ENCODE results near the gene CNTN5.

The CNTN5 gene

DNA sequence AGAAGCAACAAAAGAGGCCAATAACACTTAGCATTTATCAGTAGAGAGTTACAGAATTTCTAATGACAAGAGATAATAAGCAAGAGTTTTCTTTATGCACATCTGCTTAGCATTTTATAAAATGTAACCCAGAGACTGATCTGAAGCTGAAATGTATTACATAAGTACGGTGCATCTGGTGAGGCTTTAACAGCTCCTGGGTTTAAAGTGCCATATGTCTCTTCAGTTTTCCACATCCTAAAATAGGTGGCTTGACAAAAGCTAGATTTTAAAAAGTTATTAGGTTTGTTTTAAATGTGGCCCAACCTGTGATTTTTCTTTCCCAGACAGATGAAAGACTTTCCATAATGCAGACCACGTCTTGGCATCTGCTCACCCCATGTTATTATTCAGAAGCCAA is 1045.7 kb downstream of the CNTN5 start:
- TF ChIP-seq ZNF8 (CRISPR knock-in tag; IDR thresholded peaks at IDR 0.05) (no peak), ISL1 (CRISPR knock-in tag; IDR thresholded peaks at IDR 0.05) (no peak)
- no peak for ATAC-seq

DNA sequence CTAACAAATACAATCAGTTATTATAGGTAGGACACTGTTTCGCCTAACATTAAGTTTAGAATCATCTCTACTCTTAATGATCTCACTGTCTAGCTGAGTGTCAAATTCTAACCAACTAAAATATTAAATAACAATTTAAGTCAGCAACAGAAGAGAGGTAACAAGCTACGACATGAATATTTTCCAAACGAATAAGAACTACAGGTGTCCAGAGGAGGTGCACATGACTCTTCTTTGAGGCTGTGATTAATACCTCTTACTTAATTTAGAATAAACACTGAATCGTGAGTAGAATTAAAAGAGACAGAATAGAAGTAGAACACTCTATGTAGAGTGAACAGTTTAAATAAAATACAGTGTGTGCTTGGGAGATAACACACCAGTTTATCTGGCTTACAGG is 1047.4 kb downstream of the CNTN5 start:
- no peak for TF ChIP-seq ARNTL (CRISPR knock-in tag; IDR thresholded peaks at IDR 0.05; ENCODE audit: borderline replicate concordance, low read depth)
- TF ChIP-seq PPARA (CRISPR knock-in tag; IDR thresholded peaks at IDR 0.05; ENCODE audit: borderline replicate concordance) = no peak
- TF ChIP-seq TCF4 (CRISPR knock-in tag; IDR thresholded peaks at IDR 0.05; ENCODE audit: borderline replicate concordance) = no peak
- no peak for TF ChIP-seq ZC3H10 (CRISPR knock-in tag; IDR thresholded peaks at IDR 0.05)
- TF ChIP-seq OSR1 (CRISPR knock-in tag; IDR thresholded peaks at IDR 0.05) = no peak
- TF ChIP-seq ZNF565 (CRISPR knock-in tag; conservative IDR thresholded peaks at IDR 0.05; ENCODE audit: low read depth) = no peak
- TF ChIP-seq TOX (CRISPR knock-in tag; IDR thresholded peaks at IDR 0.05; ENCODE audit: borderline replicate concordance) = no peak
- TF ChIP-seq ZFP30 (CRISPR knock-in tag; IDR thresholded peaks at IDR 0.05) = no peak
- TF ChIP-seq BACH2 (CRISPR knock-in tag; IDR thresholded peaks at IDR 0.05; ENCODE audit: borderline replicate concordance) = no peak
- TF ChIP-seq ZNF8 (CRISPR knock-in tag; IDR thresholded peaks at IDR 0.05) = no peak
- TF ChIP-seq, protein P1, sequence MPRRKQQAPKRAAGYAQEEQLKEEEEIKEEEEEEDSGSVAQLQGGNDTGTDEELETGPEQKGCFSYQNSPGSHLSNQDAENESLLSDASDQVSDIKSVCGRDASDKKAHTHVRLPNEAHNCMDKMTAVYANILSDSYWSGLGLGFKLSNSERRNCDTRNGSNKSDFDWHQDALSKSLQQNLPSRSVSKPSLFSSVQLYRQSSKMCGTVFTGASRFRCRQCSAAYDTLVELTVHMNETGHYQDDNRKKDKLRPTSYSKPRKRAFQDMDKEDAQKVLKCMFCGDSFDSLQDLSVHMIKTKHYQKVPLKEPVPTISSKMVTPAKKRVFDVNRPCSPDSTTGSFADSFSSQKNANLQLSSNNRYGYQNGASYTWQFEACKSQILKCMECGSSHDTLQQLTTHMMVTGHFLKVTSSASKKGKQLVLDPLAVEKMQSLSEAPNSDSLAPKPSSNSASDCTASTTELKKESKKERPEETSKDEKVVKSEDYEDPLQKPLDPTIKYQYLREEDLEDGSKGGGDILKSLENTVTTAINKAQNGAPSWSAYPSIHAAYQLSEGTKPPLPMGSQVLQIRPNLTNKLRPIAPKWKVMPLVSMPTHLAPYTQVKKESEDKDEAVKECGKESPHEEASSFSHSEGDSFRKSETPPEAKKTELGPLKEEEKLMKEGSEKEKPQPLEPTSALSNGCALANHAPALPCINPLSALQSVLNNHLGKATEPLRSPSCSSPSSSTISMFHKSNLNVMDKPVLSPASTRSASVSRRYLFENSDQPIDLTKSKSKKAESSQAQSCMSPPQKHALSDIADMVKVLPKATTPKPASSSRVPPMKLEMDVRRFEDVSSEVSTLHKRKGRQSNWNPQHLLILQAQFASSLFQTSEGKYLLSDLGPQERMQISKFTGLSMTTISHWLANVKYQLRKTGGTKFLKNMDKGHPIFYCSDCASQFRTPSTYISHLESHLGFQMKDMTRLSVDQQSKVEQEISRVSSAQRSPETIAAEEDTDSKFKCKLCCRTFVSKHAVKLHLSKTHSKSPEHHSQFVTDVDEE (CRISPR knock-in tag; IDR thresholded peaks at IDR 0.05) = no peak
- TF ChIP-seq, protein P2, sequence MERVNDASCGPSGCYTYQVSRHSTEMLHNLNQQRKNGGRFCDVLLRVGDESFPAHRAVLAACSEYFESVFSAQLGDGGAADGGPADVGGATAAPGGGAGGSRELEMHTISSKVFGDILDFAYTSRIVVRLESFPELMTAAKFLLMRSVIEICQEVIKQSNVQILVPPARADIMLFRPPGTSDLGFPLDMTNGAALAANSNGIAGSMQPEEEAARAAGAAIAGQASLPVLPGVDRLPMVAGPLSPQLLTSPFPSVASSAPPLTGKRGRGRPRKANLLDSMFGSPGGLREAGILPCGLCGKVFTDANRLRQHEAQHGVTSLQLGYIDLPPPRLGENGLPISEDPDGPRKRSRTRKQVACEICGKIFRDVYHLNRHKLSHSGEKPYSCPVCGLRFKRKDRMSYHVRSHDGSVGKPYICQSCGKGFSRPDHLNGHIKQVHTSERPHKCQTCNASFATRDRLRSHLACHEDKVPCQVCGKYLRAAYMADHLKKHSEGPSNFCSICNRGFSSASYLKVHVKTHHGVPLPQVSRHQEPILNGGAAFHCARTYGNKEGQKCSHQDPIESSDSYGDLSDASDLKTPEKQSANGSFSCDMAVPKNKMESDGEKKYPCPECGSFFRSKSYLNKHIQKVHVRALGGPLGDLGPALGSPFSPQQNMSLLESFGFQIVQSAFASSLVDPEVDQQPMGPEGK (CRISPR knock-in tag; IDR thresholded peaks at IDR 0.05; ENCODE audit: borderline replicate concordance) = no peak
- TF ChIP-seq GLIS3 (CRISPR knock-in tag; IDR thresholded peaks at IDR 0.05) = no peak
- TF ChIP-seq, protein P3, sequence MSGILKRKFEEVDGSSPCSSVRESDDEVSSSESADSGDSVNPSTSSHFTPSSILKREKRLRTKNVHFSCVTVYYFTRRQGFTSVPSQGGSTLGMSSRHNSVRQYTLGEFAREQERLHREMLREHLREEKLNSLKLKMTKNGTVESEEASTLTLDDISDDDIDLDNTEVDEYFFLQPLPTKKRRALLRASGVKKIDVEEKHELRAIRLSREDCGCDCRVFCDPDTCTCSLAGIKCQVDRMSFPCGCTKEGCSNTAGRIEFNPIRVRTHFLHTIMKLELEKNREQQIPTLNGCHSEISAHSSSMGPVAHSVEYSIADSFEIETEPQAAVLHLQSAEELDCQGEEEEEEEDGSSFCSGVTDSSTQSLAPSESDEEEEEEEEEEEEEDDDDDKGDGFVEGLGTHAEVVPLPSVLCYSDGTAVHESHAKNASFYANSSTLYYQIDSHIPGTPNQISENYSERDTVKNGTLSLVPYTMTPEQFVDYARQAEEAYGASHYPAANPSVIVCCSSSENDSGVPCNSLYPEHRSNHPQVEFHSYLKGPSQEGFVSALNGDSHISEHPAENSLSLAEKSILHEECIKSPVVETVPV (CRISPR knock-in tag; IDR thresholded peaks at IDR 0.05) = no peak
- ATAC-seq = no peak

DNA sequence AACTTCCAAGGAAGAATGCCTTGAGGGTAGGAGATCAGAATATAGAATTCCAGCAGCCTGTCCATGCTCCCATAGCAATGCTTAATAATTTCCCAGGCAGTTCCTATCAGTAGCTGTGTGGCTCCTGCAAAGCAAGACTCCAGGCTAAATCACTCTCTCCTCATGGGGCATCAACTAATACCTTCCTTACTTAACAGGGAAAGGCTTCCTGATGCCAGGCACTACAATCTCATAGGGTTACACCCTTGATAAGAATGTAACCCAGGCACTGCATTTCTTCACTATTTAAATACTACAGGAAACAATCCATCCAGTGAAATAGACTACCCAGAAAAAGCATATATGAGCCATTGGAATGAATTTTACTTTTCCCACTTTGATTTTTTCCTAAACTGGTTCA is 1051.4 kb downstream of the CNTN5 start:
- TF ChIP-seq SNAI2 (CRISPR knock-in tag; IDR thresholded peaks at IDR 0.05) (no peak), ZNF70 (CRISPR knock-in tag; IDR thresholded peaks at IDR 0.05) (no peak)
- TF ChIP-seq, protein P2 (CRISPR knock-in tag; IDR thresholded peaks at IDR 0.05; ENCODE audit: borderline replicate concordance) = no peak
- ATAC-seq = no peak

DNA sequence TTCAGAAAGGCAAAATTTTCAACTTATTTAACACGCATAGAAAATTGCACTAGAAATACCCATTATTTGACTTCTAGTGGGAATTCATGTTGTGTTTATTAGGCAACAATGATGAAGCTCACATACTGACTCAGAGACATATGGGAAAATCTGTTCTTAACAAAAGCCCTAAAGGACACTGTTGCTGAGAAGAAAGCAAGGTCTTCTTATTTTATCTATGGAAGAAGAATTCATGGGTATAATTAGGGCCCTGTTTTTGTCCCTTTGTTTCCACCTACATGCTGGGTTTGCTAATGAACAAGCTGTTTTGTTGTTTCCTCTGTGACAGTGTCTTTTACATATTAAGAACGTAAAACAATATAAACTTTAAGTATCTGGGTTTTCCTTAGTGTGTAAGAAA is 1059.6 kb downstream of the CNTN5 start:
- no peak for ATAC-seq
- TF ChIP-seq TCF4 (CRISPR knock-in tag; IDR thresholded peaks at IDR 0.05; ENCODE audit: borderline replicate concordance) (no peak), ZFP3 (CRISPR knock-in tag; IDR thresholded peaks at IDR 0.05) (no peak), PPARA (CRISPR knock-in tag; IDR thresholded peaks at IDR 0.05; ENCODE audit: borderline replicate concordance) (no peak), TOX (CRISPR knock-in tag; IDR thresholded peaks at IDR 0.05; ENCODE audit: borderline replicate concordance) (no peak), ISL1 (CRISPR knock-in tag; IDR thresholded peaks at IDR 0.05) (no peak), ARNTL (CRISPR knock-in tag; IDR thresholded peaks at IDR 0.05; ENCODE audit: borderline replicate concordance, low read depth) (no peak), ZNF8 (CRISPR knock-in tag; IDR thresholded peaks at IDR 0.05) (no peak), ZNF70 (CRISPR knock-in tag; IDR thresholded peaks at IDR 0.05) (no peak), OSR1 (CRISPR knock-in tag; IDR thresholded peaks at IDR 0.05) (no peak), GLIS3 (CRISPR knock-in tag; IDR thresholded peaks at IDR 0.05) (no peak), ZNF565 (CRISPR knock-in tag; conservative IDR thresholded peaks at IDR 0.05; ENCODE audit: low read depth) (no peak), ZFP30 (CRISPR knock-in tag; IDR thresholded peaks at IDR 0.05) (no peak)
- TF ChIP-seq, protein P4, sequence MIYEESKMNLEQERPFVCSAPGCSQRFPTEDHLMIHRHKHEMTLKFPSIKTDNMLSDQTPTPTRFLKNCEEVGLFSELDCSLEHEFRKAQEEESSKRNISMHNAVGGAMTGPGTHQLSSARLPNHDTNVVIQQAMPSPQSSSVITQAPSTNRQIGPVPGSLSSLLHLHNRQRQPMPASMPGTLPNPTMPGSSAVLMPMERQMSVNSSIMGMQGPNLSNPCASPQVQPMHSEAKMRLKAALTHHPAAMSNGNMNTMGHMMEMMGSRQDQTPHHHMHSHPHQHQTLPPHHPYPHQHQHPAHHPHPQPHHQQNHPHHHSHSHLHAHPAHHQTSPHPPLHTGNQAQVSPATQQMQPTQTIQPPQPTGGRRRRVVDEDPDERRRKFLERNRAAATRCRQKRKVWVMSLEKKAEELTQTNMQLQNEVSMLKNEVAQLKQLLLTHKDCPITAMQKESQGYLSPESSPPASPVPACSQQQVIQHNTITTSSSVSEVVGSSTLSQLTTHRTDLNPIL (CRISPR knock-in tag; IDR thresholded peaks at IDR 0.05; ENCODE audit: low read depth) = no peak
- TF ChIP-seq, protein P3 (CRISPR knock-in tag; IDR thresholded peaks at IDR 0.05) = no peak
- TF ChIP-seq, protein P5, sequence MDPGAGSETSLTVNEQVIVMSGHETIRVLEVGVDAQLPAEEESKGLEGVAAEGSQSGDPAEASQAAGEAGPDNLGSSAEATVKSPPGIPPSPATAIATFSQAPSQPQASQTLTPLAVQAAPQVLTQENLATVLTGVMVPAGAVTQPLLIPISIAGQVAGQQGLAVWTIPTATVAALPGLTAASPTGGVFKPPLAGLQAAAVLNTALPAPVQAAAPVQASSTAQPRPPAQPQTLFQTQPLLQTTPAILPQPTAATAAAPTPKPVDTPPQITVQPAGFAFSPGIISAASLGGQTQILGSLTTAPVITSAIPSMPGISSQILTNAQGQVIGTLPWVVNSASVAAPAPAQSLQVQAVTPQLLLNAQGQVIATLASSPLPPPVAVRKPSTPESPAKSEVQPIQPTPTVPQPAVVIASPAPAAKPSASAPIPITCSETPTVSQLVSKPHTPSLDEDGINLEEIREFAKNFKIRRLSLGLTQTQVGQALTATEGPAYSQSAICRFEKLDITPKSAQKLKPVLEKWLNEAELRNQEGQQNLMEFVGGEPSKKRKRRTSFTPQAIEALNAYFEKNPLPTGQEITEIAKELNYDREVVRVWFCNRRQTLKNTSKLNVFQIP (CRISPR knock-in tag; IDR thresholded peaks at IDR 0.05; ENCODE audit: borderline replicate concordance, low read depth) = no peak
- TF ChIP-seq, protein P2 (CRISPR knock-in tag; IDR thresholded peaks at IDR 0.05; ENCODE audit: borderline replicate concordance) = no peak

Measured in SK-N-SH treated with all-trans-retinoic acid at 6 μM for 48 hours (cell line).